ENCODE results near the gene PSMC3IP. TPM values are rescaled to one million over a fixed set of nuclear protein-coding genes. Genes with fewer than 3 reads are reported as not detected.
"Not testable (repeated sequence)": the region's sequence is repeated elsewhere in the genome, so short reads cannot be mapped to it uniquely, and the experiment has no call there.

Gene PSMC3IP
- total and polyA plus RNA-seq, 11 donors: 0.71 to 4.1 (median 2.1) TPM

DNA sequence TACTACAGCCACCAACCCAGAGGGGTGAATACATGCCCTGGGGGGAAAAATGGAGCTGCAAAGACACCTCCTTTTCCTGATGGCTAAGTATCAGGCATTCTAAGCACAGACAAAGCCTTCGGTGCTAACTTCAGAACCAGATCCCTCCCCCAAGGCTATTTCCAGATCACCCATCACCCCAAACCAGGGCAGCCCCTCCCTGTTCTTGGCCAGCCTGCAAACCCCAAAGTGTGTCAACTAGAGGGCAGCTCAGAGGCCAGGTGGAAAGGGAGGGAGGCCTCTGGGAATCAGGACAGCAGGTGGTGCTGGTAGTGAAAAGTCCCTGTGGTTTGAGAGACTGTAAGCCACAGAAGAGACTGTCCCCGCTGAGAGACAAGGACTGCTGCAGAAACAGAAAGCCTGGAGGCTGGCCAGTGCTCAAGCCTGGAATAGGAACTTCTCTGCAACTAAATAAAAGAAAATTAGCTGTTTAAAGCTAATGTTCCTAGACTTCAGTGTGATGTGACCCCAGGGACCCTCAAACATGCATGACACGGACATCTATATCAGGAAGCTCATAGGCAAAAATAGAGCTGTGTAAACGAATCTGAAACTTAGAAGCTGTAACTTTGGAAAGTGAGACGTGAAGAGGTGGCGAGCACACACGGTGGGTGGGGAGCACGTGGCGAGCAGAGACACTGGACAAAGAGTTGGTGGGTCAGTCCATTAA lies 41.1 kb upstream of the PSMC3IP start:
- H3K36me3 ChIP-seq: peaks cover 0 to 26% (median 23%) of the 10 kb centered on the region in 9 donors
- intact Hi-C loops (cut with DNase I): loop anchor here in 6 of 10 donors (2.0 to 10.0 kb wide), 5 partner anchors 34 to 60 kb away; partner anchors contain the start of genes TUBG2 (in 2 of the 6) and PLEKHH3 (in 1 of the 6)
- H3K4me3 ChIP-seq: peak overlapping the region in 5 of 12 donors; percentile 3 to 23 (median 3)
- peaks cover 0 to 22% (median 10%) of the 10 kb centered on the region in 12 donors for H3K4me1 ChIP-seq
- peak overlapping the region in 11 of 12 donors; percentile 5 to 83 (median 69) for H3K27ac ChIP-seq
- no peaks in the 10 kb centered on the region for H3K9me3 ChIP-seq
- DNase-seq (peak; percentile 64 to 82 (median 69)), ATAC-seq (peak; percentile 94 to 97 (median 96))
- TF ChIP-seq, protein P1, sequence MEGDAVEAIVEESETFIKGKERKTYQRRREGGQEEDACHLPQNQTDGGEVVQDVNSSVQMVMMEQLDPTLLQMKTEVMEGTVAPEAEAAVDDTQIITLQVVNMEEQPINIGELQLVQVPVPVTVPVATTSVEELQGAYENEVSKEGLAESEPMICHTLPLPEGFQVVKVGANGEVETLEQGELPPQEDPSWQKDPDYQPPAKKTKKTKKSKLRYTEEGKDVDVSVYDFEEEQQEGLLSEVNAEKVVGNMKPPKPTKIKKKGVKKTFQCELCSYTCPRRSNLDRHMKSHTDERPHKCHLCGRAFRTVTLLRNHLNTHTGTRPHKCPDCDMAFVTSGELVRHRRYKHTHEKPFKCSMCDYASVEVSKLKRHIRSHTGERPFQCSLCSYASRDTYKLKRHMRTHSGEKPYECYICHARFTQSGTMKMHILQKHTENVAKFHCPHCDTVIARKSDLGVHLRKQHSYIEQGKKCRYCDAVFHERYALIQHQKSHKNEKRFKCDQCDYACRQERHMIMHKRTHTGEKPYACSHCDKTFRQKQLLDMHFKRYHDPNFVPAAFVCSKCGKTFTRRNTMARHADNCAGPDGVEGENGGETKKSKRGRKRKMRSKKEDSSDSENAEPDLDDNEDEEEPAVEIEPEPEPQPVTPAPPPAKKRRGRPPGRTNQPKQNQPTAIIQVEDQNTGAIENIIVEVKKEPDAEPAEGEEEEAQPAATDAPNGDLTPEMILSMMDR (IDR thresholded peaks at IDR 0.05): peak in 8 of 12 donors; percentile 23 to 59 (median 35)
- TF ChIP-seq POLR2A (IDR thresholded peaks at IDR 0.05): no peak
- 15 to 30% (median 25%) methylated on average over 9 of the region's 9 CpGs for WGBS, 4 donors
- H3K27me3 ChIP-seq: no peaks in the 10 kb centered on the region

DNA sequence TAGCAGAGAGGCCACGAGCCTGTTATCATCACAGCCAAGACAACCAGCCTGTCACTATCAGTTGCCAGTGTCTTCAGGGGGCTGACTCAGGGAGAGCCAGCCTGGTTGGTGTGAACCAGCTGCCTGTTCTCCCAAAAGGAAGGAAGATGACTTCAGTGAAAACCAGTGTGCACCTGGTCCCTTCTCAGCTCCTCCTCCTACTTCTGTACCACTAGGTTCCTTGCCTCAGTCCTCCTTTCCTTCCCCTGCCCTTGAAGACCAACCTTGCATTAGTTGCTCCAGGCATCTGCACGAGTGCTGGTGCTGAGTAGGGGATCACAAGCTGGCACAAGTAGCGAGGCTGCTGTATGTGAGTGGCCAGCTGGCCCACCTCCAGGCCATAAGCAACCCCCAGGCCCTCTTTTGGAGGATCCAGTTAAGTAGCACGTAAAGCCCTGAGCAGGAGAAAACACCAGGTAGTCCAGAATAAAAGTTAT lies 40.5 kb upstream of the PSMC3IP start:
- peaks cover 0 to 22% (median 10%) of the 10 kb centered on the region in 12 donors for H3K4me1 ChIP-seq
- intact Hi-C loops (cut with DNase I): loop anchor here in 6 of 10 donors (2.0 to 10.0 kb wide), 5 partner anchors 34 to 61 kb away; partner anchors contain the start of genes TUBG2 (in 2 of the 6) and PLEKHH3 (in 1 of the 6)
- H3K36me3 ChIP-seq: peaks cover 0 to 32% (median 29%) of the 10 kb centered on the region in 9 donors
- ATAC-seq (peak; percentile 13 to 18 (median 18)), DNase-seq (no peak)
- 35 to 47% (median 39%) methylated on average over 4 of the region's 4 CpGs for WGBS, 4 donors
- TF ChIP-seq, protein P1 (IDR thresholded peaks at IDR 0.05): no peak
- H3K4me3 ChIP-seq: peak overlapping the region in 5 of 12 donors; percentile 2 to 23 (median 3)
- no peaks in the 10 kb centered on the region for H3K9me3 ChIP-seq
- H3K27me3 ChIP-seq: no peaks in the 10 kb centered on the region
- H3K27ac ChIP-seq: peak overlapping the region in 11 of 12 donors; percentile 5 to 83 (median 69)

DNA sequence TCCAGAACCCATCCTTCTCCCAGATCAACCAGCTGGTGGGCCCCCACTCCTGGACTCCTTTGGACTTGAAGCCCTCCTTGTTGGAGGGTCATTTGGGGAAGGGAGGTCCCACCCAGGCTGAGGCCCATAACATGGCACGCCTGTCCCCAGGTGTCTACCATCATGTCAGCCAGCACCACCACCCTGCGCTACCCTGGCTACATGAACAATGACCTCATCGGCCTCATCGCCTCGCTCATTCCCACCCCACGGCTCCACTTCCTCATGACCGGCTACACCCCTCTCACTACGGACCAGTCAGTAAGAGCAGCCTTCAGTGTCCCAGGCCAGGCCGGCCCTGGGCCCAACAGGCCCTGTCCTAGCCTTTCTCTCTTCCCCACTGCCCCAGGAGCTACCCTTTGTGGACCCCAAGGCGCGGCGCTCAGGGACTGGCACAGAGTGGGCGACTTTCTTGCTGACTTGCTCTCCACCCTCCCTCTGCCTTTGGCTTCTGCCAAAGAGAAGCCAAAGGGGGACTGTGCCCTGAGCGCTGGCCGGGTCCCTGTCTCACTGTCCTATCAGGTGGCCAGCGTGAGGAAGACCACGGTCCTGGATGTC lies 36.3 kb upstream of the PSMC3IP start:
- no peak for TF ChIP-seq POLR2A (IDR thresholded peaks at IDR 0.05)
- TF ChIP-seq, protein P1 (IDR thresholded peaks at IDR 0.05): no peak
- no peak for DNase-seq
- H3K36me3 ChIP-seq: peaks cover 0 to 47% (median 43%) of the 10 kb centered on the region in 9 donors
- H3K9me3 ChIP-seq: no peaks in the 10 kb centered on the region
- H3K27me3 ChIP-seq: no peaks in the 10 kb centered on the region
- intact Hi-C loops (cut with DNase I): loop anchor here in 2 of 10 donors (5.0 to 10.0 kb wide), 2 partner anchors 39 to 61 kb away; partner anchors contain the start of gene PLEKHH3 (in 1 of the 2)
- H3K4me3 ChIP-seq: no peak overlapping the region
- WGBS, 4 donors: 91 to 95% (median 94%) methylated on average over 14 to 17 of the region's 17 CpGs
- peaks cover 0 to 27% (median 12%) of the 10 kb centered on the region in 12 donors for H3K4me1 ChIP-seq
- no peak overlapping the region for H3K27ac ChIP-seq
- ATAC-seq: no peak

DNA sequence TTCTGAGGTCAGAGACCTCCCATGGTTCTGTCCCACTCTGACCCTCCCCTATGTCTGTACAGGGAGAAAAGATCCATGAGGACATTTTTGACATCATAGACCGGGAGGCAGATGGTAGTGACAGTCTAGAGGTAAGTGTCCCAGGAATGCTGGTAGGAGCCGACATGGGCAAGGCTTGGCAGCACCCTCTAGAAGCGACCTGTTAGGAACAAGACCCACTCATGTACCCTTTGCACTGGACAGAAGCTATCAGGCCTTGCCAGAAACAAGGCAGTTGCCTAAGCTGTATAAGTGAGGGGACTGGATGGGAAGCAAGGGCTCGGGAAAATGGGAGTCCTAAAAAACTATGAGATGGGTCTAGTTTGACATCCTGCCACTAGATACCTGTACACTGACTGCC lies 34.5 kb upstream of the PSMC3IP start:
- Histone ChIP-seq H3K4me1 (peaks cover 3 to 28% (median 15%) of the 10 kb centered on the region in 12 donors), H3K27me3 (no peaks in the 10 kb centered on the region), H3K9me3 (no peaks in the 10 kb centered on the region), H3K36me3 (peaks cover 0 to 47% (median 43%) of the 10 kb centered on the region in 9 donors), H3K4me3 (no peak overlapping the region), H3K27ac (no peak overlapping the region)
- intact Hi-C loops (cut with DNase I): loop anchor here in 2 of 10 donors (5.0 to 10.0 kb wide), 2 partner anchors 40 to 63 kb away; partner anchors contain the start of gene PLEKHH3 (in 1 of the 2)
- ATAC-seq (no peak), DNase-seq (no peak)
- 95 to 98% (median 96%) methylated on average over 4 of the region's 4 CpGs for WGBS, 4 donors
- TF ChIP-seq, protein P1 (IDR thresholded peaks at IDR 0.05): no peak
- no peak for TF ChIP-seq POLR2A (IDR thresholded peaks at IDR 0.05)

DNA sequence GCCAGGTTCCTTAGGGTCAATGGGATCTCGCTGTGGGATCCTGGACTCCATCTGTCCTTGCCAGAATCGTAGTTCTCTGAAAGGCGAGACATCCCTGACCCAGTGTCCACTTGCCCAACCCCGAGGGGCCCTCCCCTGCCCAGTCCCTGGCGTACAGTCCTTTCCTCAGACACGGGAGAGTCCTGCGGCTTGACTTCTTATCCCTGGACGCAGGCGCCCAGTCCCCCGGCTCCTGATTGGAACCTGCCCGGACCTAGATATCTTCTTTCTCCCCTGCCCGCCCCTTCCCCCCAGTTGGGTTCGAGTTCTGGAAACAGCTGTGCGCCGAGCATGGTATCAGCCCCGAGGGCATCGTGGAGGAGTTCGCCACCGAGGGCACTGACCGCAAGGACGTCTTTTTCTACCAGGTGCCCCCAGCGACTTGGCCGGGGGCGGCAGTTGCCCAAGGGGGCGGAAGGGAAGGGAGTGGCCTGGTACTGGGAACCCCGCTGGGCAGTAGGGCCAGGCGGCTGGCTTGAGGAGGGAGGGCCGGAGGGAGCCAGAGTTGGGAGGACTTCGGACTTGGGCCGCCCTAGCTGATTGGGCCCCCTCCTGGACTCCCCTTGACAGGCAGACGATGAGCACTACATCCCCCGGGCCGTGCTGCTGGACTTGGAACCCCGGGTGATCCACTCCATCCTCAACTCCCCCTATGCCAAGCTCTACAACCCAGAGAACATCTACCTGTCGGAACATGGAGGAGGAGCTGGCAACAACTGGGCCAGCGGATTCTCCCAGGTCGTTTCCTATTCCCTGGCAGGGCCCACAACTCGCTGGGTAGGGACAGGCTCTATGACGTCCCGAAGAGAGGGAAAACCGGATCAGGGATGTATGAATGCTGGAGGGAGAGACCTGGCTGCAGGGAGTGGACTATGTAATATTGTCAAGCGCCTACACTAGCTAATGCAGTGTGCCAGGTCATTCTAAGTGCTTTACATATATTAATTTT lies 32.6 kb upstream of the PSMC3IP start:
- H3K36me3 ChIP-seq: peaks cover 0 to 44% (median 34%) of the 10 kb centered on the region in 9 donors

More for the DNA sequence above, 32.6 kb upstream of the PSMC3IP start:
- ATAC-seq: peak in 3 of 4 donors; percentile 7 to 51 (median 44)
- H3K4me1 ChIP-seq: peaks cover 3 to 42% (median 33%) of the 10 kb centered on the region in 12 donors
- peak overlapping the region; percentile 53 to 96 (median 86) for H3K4me3 ChIP-seq
- WGBS, 4 donors: 12 to 18% (median 13%) methylated on average over 19 to 35 of the region's 42 CpGs
- H3K27me3 ChIP-seq, H3K9me3 ChIP-seq: not testable (repeated sequence)
- intact Hi-C loops (cut with DNase I): loop anchor here in 9 of 10 donors (1.0 to 10.0 kb wide), 10 partner anchors 31 to 155 kb away; partner anchors contain the start of genes CCR10 (in 3 of the 9), CNTNAP1 (in 3 of the 9), PLEKHH3 (in 2 of the 9) and PSMC3IP (in 1 of the 9)
- DNase-seq: peak in 2 of 5 donors; percentile 59 to 71
- H3K27ac ChIP-seq: peak overlapping the region; percentile 43 to 97 (median 90)
